GM19463 (cell line): Measurements from ENCODE around the gene CALCOCO1.
"Not testable (repeated sequence)": the region's sequence is repeated elsewhere in the genome, so short reads cannot be mapped to it uniquely, and the experiment has no call there.

ENCODE experiments used
- ATAC-seq: cut with Tn5 transposase; IDR thresholded peaks from one replicate; pipeline ENCODE4 v1.9.1; 2021; ENCODE audit warnings: mild to moderate bottlenecking, moderate library complexity; ENCODE audit not compliant: unreplicated experiment

CALCOCO1 gene

GRCh38 chr12:53735556-53735955 is 8.3 kb upstream of the CALCOCO1 start:
- no peak for ATAC-seq

GRCh38 chr12:53734425-53734824 is 7.2 kb upstream of the CALCOCO1 start:
- ATAC-seq: no peak

- ATAC-seq: no peak
Measured at GRCh38 chr12:53733807-53734200, 6.6 kb upstream of the CALCOCO1 start.

GRCh38 chr12:53733051-53733806 is 6.0 kb upstream of the CALCOCO1 start:
- ATAC-seq: no peak

- ATAC-seq: no peak
Measured at GRCh38 chr12:53729644-53730043, 2.4 kb upstream of the CALCOCO1 start.

GRCh38 chr12:53728206-53728605 is 954 bp upstream of the CALCOCO1 start:
- no peak for ATAC-seq

GRCh38 chr12:53726946-53727309 is 324 bp downstream of the CALCOCO1 start:
- no peak for ATAC-seq

GRCh38 chr12:53726341-53726740 is 911 bp downstream of the CALCOCO1 start:
- no peak for ATAC-seq

- ATAC-seq: no peak
Measured at GRCh38 chr12:53725824-53726223, 1.4 kb downstream of the CALCOCO1 start.

GRCh38 chr12:53722450-53723041 is 4.7 kb downstream of the CALCOCO1 start:
- no peak for ATAC-seq

GRCh38 chr12:53720946-53721345 is 6.3 kb downstream of the CALCOCO1 start:
- no peak for ATAC-seq

- ATAC-seq: no peak
Measured at GRCh38 chr12:53719649-53720048, 7.6 kb downstream of the CALCOCO1 start.

GRCh38 chr12:53718567-53718966 is 8.7 kb downstream of the CALCOCO1 start:
- ATAC-seq: not testable (repeated sequence)

GRCh38 chr12:53717319-53717718 is 9.9 kb downstream of the CALCOCO1 start:
- no peak for ATAC-seq

GRCh38 chr12:53714004-53714403 is 13.2 kb downstream of the CALCOCO1 start:
- ATAC-seq: no peak

- ATAC-seq: no peak
Measured at GRCh38 chr12:53713516-53713915, 13.7 kb downstream of the CALCOCO1 start.

GRCh38 chr12:53712059-53712643 is 15.1 kb downstream of the CALCOCO1 start:
- no peak for ATAC-seq

- ATAC-seq: no peak
Measured at GRCh38 chr12:53710091-53710490, 17.2 kb downstream of the CALCOCO1 start.

- no peak for ATAC-seq
Measured at GRCh38 chr12:53709671-53710070, 17.6 kb downstream of the CALCOCO1 start.

- no peak for ATAC-seq
Measured at GRCh38 chr12:53706080-53706479, 21.2 kb downstream of the CALCOCO1 start.

GRCh38 chr12:53703756-53704155 is 23.5 kb downstream of the CALCOCO1 start:
- ATAC-seq: no peak

GRCh38 chr12:53701518-53702264 is 25.6 kb downstream of the CALCOCO1 start:
- ATAC-seq: no peak
